Neural progenitor cell (in vitro differentiated cells): ENCODE measurements around the gene PDGFB.

Experiments
- CTCF ChIP-seq: fragments of 200-600 bp; sonication (generic); IDR thresholded peaks from 2 replicates; pipeline ENCODE4 v1.5.1; 2017; ENCODE audit warnings: antibody characterized with exemption, mild to moderate bottlenecking
- EZH2phosphoT487 ChIP-seq: fragments of 200-600 bp; sonication (generic); IDR thresholded peaks from 2 replicates; pipeline ENCODE4 v1.6.1; 2017; ENCODE audit warnings: antibody characterized with exemption

GRCh38 chr22:39267974-39268373 lies 23.2 kb upstream of the PDGFB start:
- TF ChIP-seq CTCF (no peak), EZH2phosphoT487 (no peak)
